GM12891 (cell line): ENCODE measurements around the gene DNM1L.
"Not testable (repeated sequence)": the region's sequence is repeated elsewhere in the genome, so short reads cannot be mapped to it uniquely, and the experiment has no call there.

ENCODE experiments used
- DNase-seq: peaks from one replicate; pipeline ENCODE4 v3.0.0; 2011; ENCODE audit warnings: low spot score; ENCODE audit not compliant: insufficient read length
- FAIRE-seq: peaks from 2 replicates; lab custom pipeline; 2011; peaks lifted over from hg19 to GRCh38; lab: Jason Lieb, UNC
- PAX5 ChIP-seq: IDR thresholded peaks from 2 replicates; pipeline ENCODE4 v1.6.1; 2011; ENCODE audit warnings: low read length, moderate library complexity, mild to moderate bottlenecking; ENCODE audit not compliant: insufficient read depth, severe bottlenecking
- POLR2A ChIP-seq: IDR thresholded peaks from 2 replicates; pipeline ENCODE4 v1.6.1; 2011; ENCODE audit warnings: low read depth, low read length, control low read depth
- POLR2AphosphoS5 ChIP-seq: IDR thresholded peaks from 2 replicates; pipeline ENCODE4 v1.6.1; 2011; ENCODE audit warnings: low read depth, low read length, control low read depth
- POU2F2 ChIP-seq: IDR thresholded peaks from 2 replicates; pipeline ENCODE4 v1.6.1; 2011; ENCODE audit warnings: low read depth, mild to moderate bottlenecking, control low read depth, low read length, moderate library complexity
- SPI1 ChIP-seq: IDR thresholded peaks from 2 replicates; pipeline ENCODE4 v1.6.1; 2011; ENCODE audit warnings: low read depth, low read length, control low read depth
- TAF1 ChIP-seq: IDR thresholded peaks from 2 replicates; pipeline ENCODE4 v1.6.1; 2011; ENCODE audit warnings: low read depth, low read length, control low read depth

Gene DNM1L

GRCh38 chr12:32692358-32692757, 13.3 kb downstream of the DNM1L start:
- DNase-seq (no peak), FAIRE-seq (no peak)
- TF ChIP-seq POU2F2 (no peak), SPI1 (no peak), TAF1 (no peak), PAX5 (no peak), POLR2A (no peak), POLR2AphosphoS5 (no peak)

GRCh38 chr12:32693036-32693435, 13.9 kb downstream of the DNM1L start:
- DNase-seq (no peak), FAIRE-seq (no peak)
- TF ChIP-seq POLR2AphosphoS5, result no peak
- no peak for TF ChIP-seq POU2F2
- no peak for TF ChIP-seq TAF1
- no peak for TF ChIP-seq SPI1
- TF ChIP-seq PAX5, result no peak
- no peak for TF ChIP-seq POLR2A

- TF ChIP-seq POU2F2, result no peak
- no peak for TF ChIP-seq TAF1
- TF ChIP-seq PAX5, result no peak
- TF ChIP-seq SPI1, result no peak
- no peak for TF ChIP-seq POLR2AphosphoS5
- no peak for TF ChIP-seq POLR2A
- DNase-seq, result no peak
- no peak for FAIRE-seq
Observed at GRCh38 chr12:32695787-32696186, 16.7 kb downstream of the DNM1L start.

- no peak for FAIRE-seq
- TF ChIP-seq POLR2AphosphoS5 (no peak), POU2F2 (no peak), PAX5 (no peak), SPI1 (no peak), TAF1 (no peak), POLR2A (no peak)
- no peak for DNase-seq
Observed at GRCh38 chr12:32697445-32697844, 18.3 kb downstream of the DNM1L start.

GRCh38 chr12:32698285-32698684, 19.2 kb downstream of the DNM1L start:
- DNase-seq, result no peak
- FAIRE-seq, result no peak

GRCh38 chr12:32699437-32699836, 20.3 kb downstream of the DNM1L start:
- FAIRE-seq, result not testable (repeated sequence)

More at GRCh38 chr12:32698285-32698684, 19.2 kb downstream of the DNM1L start:
- TF ChIP-seq POLR2AphosphoS5 (no peak), POLR2A (no peak), PAX5 (no peak), POU2F2 (no peak), TAF1 (no peak), SPI1 (no peak)

GRCh38 chr12:32702473-32702872, 23.4 kb downstream of the DNM1L start:
- no peak for DNase-seq

More at GRCh38 chr12:32699437-32699836, 20.3 kb downstream of the DNM1L start:
- not testable (repeated sequence) for DNase-seq

GRCh38 chr12:32702946-32703345, 23.8 kb downstream of the DNM1L start:
- FAIRE-seq, result no peak
- TF ChIP-seq POLR2AphosphoS5 (no peak), SPI1 (no peak), TAF1 (no peak), POLR2A (no peak), PAX5 (no peak), POU2F2 (no peak)

More at GRCh38 chr12:32702473-32702872, 23.4 kb downstream of the DNM1L start:
- FAIRE-seq, result no peak
- TF ChIP-seq TAF1 (no peak), POU2F2 (no peak), POLR2AphosphoS5 (no peak), POLR2A (no peak), PAX5 (no peak), SPI1 (no peak)

GRCh38 chr12:32705783-32706182, 26.7 kb downstream of the DNM1L start:
- TF ChIP-seq SPI1, result no peak
- TF ChIP-seq PAX5, result no peak
- TF ChIP-seq TAF1, result no peak
- no peak for TF ChIP-seq POLR2AphosphoS5
- no peak for TF ChIP-seq POLR2A
- TF ChIP-seq POU2F2, result no peak
- DNase-seq, result no peak
- FAIRE-seq, result no peak

More at GRCh38 chr12:32702946-32703345, 23.8 kb downstream of the DNM1L start:
- no peak for DNase-seq

GRCh38 chr12:32706335-32707024, 27.4 kb downstream of the DNM1L start:
- TF ChIP-seq SPI1 (no peak), PAX5 (no peak), POU2F2 (no peak), POLR2A (no peak), POLR2AphosphoS5 (no peak), TAF1 (no peak)
- no peak for FAIRE-seq
- DNase-seq, result no peak
